HL-60 (cell line): ENCODE measurements around the gene SKIC8.

ENCODE experiments used
- DNase-seq, 2 experiments: peaks; one replicate each; pipeline ENCODE4 v3.0.0-alpha.2; 2010 to 2020; ENCODE audit warnings: low read depth in 1 of 2, low spot score in 1 of 2
- H3K27ac ChIP-seq: fragments of 250-450 bp; sonication (Bioruptor Pico); replicated peaks from 2 replicates; pipeline ENCODE4 v1.5.1; 2020; ENCODE audit warnings: mild to moderate bottlenecking, moderate library complexity
- H3K27me3 ChIP-seq: fragments of 250-450 bp; sonication (Bioruptor Pico); 2 replicates; pipeline ENCODE4 v1.5.1; 2021; ENCODE audit warnings: mild to moderate bottlenecking, moderate library complexity; ENCODE audit not compliant: insufficient read depth, poor library complexity, severe bottlenecking
- H3K4me3 ChIP-seq: replicated peaks from 2 replicates; pipeline ENCODE4 v1.5.1; 2011; ENCODE audit warnings: mild to moderate bottlenecking, control low read depth, low read length; ENCODE audit not compliant: insufficient read depth
- CTCF ChIP-seq: IDR thresholded peaks from one replicate; pipeline ENCODE4 v1.5.1; 2011; ENCODE audit warnings: low read length, control low read depth, inconsistent platforms; ENCODE audit not compliant: insufficient read depth
- GABPA ChIP-seq: IDR thresholded peaks from 2 replicates; pipeline ENCODE4 v1.6.1; 2012; ENCODE audit warnings: low read depth
- POLR2AphosphoS5 ChIP-seq: IDR thresholded peaks from 2 replicates; pipeline ENCODE4 v1.6.1; 2012; ENCODE audit warnings: low read depth
- REST ChIP-seq: IDR thresholded peaks from 2 replicates; pipeline ENCODE4 v1.6.1; 2012; ENCODE audit warnings: low read depth; ENCODE audit not compliant: insufficient replicate concordance
- SPI1 ChIP-seq: IDR thresholded peaks from 2 replicates; pipeline ENCODE4 v1.6.1; 2012; ENCODE audit warnings: low read depth, mild to moderate bottlenecking, borderline replicate concordance

Gene SKIC8

GRCh38 chr15:78243491-78243941, 55.9 kb downstream of the SKIC8 start:
- TF ChIP-seq SPI1 = no peak
- no peak for TF ChIP-seq POLR2AphosphoS5
- no peak for TF ChIP-seq REST
- no peak for TF ChIP-seq CTCF
- TF ChIP-seq GABPA = no peak
- no peak overlapping the region for H3K4me3 ChIP-seq
- no peaks in the 10 kb centered on the region for H3K27me3 ChIP-seq
- H3K27ac ChIP-seq = no peak overlapping the region
- no peak for DNase-seq

GRCh38 chr15:78243058-78243457, 56.4 kb downstream of the SKIC8 start:
- no peak for DNase-seq
- TF ChIP-seq GABPA (no peak), POLR2AphosphoS5 (no peak), SPI1 (no peak), REST (no peak), CTCF (no peak)
- no peak overlapping the region for H3K4me3 ChIP-seq
- H3K27me3 ChIP-seq = no peaks in the 10 kb centered on the region
- H3K27ac ChIP-seq = no peak overlapping the region

- DNase-seq = peak in 1 of 2 experiments; percentile 17
These were observed 57.3 kb downstream of the SKIC8 start for GRCh38 chr15:78242128-78242527.

More at GRCh38 chr15:78242128-78242527, 57.3 kb downstream of the SKIC8 start:
- peak; percentile 48 for TF ChIP-seq CTCF
- TF ChIP-seq REST = no peak
- Histone ChIP-seq H3K4me3 (no peak overlapping the region), H3K27me3 (no peaks in the 10 kb centered on the region), H3K27ac (no peak overlapping the region)
